HG02642 (cell line): Measurements from ENCODE around the gene POP4.

ENCODE experiments used
- ATAC-seq: cut with Tn5 transposase; IDR thresholded peaks from one replicate; pipeline ENCODE4 v1.9.1; 2021; ENCODE audit warnings: mild to moderate bottlenecking; ENCODE audit not compliant: unreplicated experiment, poor library complexity

Gene POP4

GRCh38 chr19:29576761-29577648 is 29.1 kb upstream of the POP4 start:
- no peak for ATAC-seq

- ATAC-seq, result no peak
Observed at GRCh38 chr19:29577649-29577963, 28.5 kb upstream of the POP4 start.

DNA sequence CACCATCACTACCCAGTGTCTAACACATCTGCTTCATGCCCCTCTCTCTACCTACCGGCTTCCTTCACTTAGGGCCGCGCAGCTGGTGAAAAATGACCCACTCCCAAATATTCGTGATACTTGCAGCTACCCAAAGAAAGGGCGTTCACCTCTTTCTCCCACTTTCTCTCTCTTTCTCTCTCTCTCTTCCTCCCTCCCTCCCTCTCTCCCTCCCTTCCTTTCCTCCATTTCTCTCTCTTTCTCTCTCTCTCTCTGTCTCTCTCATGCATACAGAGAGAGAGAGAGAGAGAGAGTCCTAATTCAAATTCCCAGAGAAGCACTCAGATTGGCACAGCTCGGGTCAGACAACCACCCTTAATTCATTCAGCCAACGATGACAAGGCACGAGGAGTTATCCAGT is 27.7 kb upstream of the POP4 start:
- no peak for ATAC-seq

DNA sequence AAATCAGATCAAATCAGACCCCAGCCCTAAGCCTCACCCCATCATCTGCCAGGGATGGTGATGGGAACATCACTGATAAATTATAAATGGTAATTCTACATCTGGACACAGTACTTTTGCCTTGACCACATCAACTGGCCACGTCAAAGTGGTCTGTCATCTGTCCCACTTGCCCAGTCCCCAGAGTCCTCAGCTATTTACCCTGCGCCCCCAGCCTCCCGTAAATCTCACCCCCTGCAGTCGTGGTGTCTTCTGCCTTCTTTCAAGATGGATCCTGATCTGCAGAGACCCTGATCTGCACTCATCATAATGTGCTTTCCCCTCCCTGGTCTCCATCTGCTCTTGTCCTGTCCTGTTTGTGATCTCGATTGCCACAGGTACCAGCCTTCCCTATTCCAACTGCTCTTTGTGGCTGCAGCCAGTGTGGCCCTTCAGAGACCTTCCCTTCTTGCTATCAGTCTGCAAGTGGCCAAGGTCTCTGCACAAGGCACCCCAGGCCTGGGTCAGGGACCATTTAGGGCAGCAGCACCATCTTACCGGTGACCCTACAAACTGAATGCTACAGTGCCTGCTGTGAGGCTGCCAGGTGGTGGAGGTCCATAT is 26.7 kb upstream of the POP4 start:
- no peak for ATAC-seq

DNA sequence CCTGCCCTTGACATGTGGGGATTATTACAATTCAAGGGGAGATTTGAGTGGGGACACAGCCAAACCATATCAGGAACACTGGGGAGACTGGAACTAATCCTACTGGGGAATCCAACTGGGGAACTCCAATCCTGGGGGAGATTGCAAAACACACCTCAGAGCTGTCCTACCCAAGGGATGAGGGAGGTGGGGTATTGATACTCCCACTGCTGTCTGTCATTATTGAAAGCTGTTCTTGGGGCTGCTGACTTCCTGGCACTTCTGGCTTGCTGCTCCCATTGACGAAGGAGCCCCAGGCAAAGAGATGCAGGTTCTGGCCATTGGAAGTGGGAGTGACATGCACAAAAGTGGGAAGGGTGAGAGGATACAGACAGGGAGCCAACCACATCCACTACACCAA is 24.7 kb upstream of the POP4 start:
- no peak for ATAC-seq

DNA sequence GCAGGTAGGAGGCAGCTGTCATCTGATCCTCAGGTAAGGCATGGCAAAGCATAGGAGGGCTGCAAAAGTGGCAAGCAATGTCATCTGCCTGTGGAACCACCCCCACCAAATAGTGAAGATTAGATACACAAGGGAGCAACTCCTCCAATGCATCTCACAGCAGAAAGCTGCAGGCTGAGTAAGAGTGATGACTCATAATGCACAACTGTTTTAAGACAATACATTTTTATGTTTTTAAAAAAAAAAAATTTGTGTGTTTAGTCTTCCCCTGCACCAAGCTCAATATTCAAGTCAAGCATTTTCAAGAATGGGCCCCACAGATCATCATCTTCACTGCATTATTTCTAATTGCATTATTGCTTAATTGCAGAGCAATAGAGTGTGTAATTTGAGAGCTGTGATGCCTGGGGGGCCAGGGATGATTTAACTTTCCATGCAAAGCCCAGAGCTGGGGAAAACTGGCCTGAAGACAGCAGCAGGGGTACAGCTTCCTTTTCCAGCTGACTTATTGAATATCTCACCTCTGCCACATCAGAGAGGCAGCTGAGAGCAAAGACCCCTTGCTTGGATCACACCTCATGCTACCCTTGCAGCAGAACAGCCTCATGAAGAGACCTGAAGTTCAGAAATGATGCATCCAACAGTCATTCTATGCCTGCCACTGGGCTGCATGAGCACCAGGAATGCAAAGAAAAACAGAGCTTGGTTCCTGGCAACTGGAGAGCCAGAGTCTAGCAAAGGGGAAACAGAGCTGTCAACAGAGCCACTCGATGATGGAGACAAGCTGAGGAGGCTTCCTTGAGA is 22.7 kb upstream of the POP4 start:
- no peak for ATAC-seq

DNA sequence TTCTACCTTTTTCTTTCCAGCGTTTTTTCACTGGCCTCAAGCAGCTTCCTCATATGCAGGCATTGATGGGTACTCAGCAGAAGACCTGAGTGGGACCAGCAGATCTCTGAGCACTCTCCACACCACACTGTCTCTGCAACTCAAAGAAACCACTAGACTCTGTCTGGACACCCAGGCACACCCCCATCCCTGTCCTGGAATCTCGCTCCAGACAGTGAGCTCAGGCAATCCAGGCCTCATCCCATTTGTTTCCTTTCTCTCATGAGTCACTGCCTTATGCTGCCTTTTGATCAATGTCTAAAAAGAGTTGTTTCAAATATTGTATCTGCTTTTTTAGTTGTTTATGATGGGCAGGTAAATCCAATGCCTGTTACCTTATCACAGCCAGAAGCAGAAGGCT is 19.7 kb upstream of the POP4 start:
- ATAC-seq, result no peak

- ATAC-seq, result no peak
Observed at GRCh38 chr19:29587059-29587458, 19.0 kb upstream of the POP4 start.

DNA sequence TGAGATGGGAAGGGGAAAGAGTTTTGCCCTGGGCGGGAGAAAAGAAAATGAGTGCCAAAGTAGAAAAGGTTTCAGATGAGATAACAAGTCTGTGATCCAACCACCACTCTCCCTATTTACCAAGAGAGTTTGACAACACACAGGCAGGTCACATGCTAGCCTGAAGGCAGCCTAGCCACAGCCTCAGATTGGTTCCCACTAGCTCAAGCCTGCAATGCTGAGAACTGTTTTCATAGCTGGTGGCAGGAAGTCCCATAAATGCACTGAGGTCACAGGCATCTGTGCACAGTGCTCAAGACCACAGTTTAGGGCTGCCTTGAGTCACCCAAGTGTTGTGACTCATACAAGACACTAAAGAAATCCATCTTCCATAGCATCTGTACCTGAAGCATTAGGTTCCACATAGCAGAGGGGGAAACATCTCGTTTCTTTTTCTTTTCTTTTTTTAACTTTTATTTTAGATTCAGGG is 18.5 kb upstream of the POP4 start:
- peak; percentile 84 for ATAC-seq

DNA sequence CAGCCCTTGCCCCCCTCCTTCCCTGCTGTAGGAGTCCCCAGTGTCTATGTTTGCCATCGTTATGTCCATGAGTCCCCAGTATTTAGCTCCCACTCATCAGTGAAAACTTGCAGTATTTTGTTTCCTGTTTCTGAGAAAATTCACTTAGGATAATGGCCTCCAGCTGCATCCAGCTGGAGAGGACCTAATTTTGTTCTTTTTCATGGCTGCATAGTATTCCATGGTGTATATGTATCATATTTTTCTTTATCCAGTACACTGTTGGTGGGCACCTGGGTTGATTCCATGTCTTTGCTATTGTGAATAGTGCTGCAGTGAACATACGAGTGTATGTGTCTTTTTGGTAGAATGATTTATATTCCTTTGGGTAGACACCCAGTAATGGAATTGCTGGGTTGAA is 18.0 kb upstream of the POP4 start:
- ATAC-seq, result no peak

DNA sequence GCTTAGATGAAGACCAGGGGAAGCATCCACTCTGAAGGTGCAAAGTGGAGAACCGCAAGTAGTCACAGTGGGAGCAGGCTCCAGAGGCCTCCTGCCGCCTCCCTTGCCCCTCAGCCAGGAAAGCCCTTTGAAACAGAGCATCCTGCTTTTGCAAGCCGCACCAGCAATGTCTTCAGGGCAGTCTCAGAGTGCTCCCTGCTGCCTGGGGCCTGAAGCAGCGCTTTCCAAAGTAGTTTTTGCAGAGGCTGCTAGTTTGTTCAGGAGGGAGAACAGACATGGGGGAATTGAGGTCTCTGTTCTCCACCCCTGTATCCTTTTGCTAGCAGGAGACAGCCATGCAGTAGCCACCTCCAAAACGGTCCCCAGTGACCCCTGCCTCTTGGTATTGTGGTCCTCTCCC is 15.8 kb upstream of the POP4 start:
- no peak for ATAC-seq

- ATAC-seq, result no peak
Observed at GRCh38 chr19:29591670-29592069, 14.4 kb upstream of the POP4 start.

DNA sequence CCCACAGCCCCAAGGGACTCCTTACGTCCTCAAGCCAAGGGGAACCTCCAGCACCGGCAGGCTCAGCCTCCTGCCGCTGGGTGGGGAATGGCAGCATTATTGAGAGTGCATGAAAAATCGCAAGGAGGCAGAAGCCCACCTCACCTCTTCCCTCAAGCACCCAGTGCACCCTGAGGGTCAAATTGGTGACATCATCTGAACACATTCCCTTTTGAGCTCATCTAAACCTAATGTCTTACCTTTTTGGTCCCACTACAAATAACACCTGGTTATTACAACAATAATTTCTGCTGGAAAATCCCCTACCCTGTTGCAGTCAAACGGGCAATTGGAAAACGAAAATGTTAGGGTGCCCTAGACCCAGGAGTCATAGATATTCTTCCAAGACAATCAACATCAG is 12.2 kb upstream of the POP4 start:
- ATAC-seq, result no peak

- no peak for ATAC-seq
Observed at GRCh38 chr19:29596080-29596727, 9.9 kb upstream of the POP4 start.

- no peak for ATAC-seq
Observed at GRCh38 chr19:29596885-29597525, 9.1 kb upstream of the POP4 start.

DNA sequence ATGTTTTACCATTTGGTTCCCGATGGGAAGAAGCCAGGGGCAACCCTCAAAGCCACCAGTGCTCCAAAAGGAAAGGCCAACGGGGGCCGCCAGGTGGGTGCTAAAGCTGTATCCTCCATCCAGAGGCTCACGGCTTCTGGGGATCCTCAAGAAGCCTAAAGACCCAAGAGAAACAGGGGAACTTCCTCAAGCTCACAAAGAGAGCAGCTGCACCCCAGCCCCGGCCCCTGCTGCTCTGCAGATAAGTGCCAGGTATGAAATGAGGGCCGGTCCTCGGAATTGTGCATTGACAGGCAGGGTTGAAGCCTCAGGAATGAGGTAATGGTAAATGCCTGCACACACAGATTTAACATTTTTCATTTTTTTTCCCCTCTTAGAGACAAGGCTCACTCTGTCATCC is 8.0 kb upstream of the POP4 start:
- ATAC-seq, result no peak

DNA sequence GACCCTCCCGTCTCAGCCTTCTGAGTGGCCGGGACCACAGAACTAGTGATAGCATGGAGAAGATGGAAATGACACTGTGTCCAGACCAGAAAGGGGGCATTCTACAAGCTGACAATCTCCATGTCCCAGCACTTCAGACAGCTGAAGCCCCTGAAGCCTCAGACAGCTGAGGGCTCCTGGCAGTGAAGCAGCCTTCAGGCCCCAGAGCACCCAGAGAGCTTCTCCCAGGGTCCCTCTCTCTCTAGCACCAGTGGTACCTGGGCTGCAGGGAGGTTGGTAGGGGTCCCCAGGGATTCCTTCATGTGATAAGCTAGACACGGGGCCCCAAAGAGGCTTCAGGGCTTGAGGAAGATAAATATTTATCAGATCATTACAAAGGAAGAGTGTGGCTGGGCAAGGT is 7.6 kb upstream of the POP4 start:
- no peak for ATAC-seq

DNA sequence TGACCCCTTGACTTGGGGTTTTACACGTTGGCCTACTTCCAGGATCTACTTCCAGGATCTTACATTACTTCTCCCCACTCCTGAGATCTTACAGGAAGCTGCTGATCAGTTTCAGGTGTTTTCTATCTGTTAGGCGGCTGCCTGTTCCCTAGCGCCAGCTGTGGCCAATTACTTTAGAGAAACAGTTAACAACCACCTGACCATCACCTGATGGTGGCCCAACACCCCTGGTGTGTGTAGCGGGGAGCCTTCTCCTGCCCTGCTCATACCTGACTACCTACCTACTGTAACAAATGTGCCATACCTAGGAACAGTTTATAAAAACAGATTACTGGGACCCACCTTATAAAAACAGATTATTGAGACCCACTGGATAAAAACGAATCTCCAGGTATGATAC is 2.8 kb upstream of the POP4 start:
- ATAC-seq, result no peak

DNA sequence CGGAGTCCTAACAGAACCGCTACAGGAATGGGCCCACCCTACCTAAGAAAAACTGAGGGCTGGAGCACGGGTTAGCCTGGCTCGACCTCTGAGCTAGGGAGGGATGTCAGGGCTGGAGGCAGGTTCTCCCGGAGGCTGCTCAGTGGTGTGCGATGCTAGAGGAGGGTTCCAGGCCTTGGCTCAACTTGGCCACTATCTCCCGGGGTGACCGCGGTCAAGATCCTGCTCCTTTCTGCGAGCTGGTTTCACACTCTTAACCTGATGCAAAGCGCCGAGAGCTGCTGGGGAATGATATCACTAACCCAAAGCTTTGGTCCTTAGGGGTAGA is 301 bp downstream of the POP4 start:
- ATAC-seq, result peak; percentile 25

GRCh38 chr19:29609636-29610035 is 3.6 kb downstream of the POP4 start:
- ATAC-seq, result no peak

GRCh38 chr19:29610213-29610573 is 4.1 kb downstream of the POP4 start:
- ATAC-seq, result no peak
